ENCODE measurements around the gene CLPSL2.

GRCh38 chr6:35780719-35781118, 4.3 kb downstream of the CLPSL2 start, which contains the start of gene CLPSL1:
- TF ChIP-seq POLR2A (IDR thresholded peaks at IDR 0.05; ENCODE audit: low read depth) (no peak), EP300 (IDR thresholded peaks at IDR 0.05) (no peak), POLR2AphosphoS5 (IDR thresholded peaks at IDR 0.05) (no peak)
- TF ChIP-seq, protein P1, sequence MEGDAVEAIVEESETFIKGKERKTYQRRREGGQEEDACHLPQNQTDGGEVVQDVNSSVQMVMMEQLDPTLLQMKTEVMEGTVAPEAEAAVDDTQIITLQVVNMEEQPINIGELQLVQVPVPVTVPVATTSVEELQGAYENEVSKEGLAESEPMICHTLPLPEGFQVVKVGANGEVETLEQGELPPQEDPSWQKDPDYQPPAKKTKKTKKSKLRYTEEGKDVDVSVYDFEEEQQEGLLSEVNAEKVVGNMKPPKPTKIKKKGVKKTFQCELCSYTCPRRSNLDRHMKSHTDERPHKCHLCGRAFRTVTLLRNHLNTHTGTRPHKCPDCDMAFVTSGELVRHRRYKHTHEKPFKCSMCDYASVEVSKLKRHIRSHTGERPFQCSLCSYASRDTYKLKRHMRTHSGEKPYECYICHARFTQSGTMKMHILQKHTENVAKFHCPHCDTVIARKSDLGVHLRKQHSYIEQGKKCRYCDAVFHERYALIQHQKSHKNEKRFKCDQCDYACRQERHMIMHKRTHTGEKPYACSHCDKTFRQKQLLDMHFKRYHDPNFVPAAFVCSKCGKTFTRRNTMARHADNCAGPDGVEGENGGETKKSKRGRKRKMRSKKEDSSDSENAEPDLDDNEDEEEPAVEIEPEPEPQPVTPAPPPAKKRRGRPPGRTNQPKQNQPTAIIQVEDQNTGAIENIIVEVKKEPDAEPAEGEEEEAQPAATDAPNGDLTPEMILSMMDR (IDR thresholded peaks at IDR 0.05): no peak

All from esophagus muscularis mucosa (tissue), 4 donors.